Bronchial epithelial cell (primary cell): Measurements from ENCODE around the gene SHANK1. TPM values are rescaled to one million over a fixed set of nuclear protein-coding genes. Genes with fewer than 3 reads are reported as not detected.

Experiments used
- DNase-seq: peaks from one replicate; pipeline ENCODE4 v3.0.0-alpha.2; 2010; ENCODE audit warnings: low read depth
- FAIRE-seq: peaks from 2 replicates; lab custom pipeline; 2011; peaks lifted over from hg19 to GRCh38; lab: Jason Lieb, UNC
- H3K27me3 ChIP-seq: 2 replicates; pipeline ENCODE4 v1.5.1; 2011; ENCODE audit warnings: low read length; ENCODE audit not compliant: control insufficient read depth, insufficient read depth
- H3K36me3 ChIP-seq: 2 replicates; pipeline ENCODE4 v1.5.1; 2011; ENCODE audit warnings: low read length; ENCODE audit not compliant: control insufficient read depth, insufficient read depth
- H3K4me3 ChIP-seq: 2 replicates; pipeline ENCODE4 v1.5.1; 2011; ENCODE audit warnings: mild to moderate bottlenecking, low read depth, low read length, control low read depth
- total RNA-seq: library from RNA; depleted of rRNA; stranded (reverse); fragments of >200 nt; gene quantifications from 2 replicates; pipeline ENCODE4 v1.2.1, GENCODE V29; 2014
- TF ChIP-seq, protein P1 (sequence below): IDR thresholded peaks from 2 replicates; pipeline ENCODE4 v1.5.1; 2011; ENCODE audit warnings: mild to moderate bottlenecking, moderate library complexity, low read length, control low read depth, inconsistent platforms; ENCODE audit not compliant: insufficient read depth, severe bottlenecking

The SHANK1 gene
- total RNA-seq, 1 donor from 2014 or later = not detected

DNA sequence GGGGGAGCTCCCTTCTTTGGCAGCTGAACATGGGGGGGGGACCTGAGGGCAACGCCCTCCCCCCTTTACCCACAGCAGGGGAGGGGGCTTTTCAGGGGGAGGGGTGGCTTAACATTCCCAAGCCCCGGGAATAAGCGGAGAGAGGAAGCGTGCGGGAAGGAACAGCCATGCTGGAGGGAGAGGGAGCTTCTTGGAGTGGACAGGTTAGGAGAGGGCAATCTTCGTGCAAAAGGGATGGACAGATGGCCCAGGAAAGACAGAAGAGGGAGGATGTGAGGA, 59.6 kb downstream of the SHANK1 start:
- DNase-seq (no peak), FAIRE-seq (no peak)
- Histone ChIP-seq H3K4me3 (no peak overlapping the region), H3K27me3 (no peaks in the 10 kb centered on the region), H3K36me3 (no peaks in the 10 kb centered on the region)
- TF ChIP-seq, protein P1, sequence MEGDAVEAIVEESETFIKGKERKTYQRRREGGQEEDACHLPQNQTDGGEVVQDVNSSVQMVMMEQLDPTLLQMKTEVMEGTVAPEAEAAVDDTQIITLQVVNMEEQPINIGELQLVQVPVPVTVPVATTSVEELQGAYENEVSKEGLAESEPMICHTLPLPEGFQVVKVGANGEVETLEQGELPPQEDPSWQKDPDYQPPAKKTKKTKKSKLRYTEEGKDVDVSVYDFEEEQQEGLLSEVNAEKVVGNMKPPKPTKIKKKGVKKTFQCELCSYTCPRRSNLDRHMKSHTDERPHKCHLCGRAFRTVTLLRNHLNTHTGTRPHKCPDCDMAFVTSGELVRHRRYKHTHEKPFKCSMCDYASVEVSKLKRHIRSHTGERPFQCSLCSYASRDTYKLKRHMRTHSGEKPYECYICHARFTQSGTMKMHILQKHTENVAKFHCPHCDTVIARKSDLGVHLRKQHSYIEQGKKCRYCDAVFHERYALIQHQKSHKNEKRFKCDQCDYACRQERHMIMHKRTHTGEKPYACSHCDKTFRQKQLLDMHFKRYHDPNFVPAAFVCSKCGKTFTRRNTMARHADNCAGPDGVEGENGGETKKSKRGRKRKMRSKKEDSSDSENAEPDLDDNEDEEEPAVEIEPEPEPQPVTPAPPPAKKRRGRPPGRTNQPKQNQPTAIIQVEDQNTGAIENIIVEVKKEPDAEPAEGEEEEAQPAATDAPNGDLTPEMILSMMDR = no peak

DNA sequence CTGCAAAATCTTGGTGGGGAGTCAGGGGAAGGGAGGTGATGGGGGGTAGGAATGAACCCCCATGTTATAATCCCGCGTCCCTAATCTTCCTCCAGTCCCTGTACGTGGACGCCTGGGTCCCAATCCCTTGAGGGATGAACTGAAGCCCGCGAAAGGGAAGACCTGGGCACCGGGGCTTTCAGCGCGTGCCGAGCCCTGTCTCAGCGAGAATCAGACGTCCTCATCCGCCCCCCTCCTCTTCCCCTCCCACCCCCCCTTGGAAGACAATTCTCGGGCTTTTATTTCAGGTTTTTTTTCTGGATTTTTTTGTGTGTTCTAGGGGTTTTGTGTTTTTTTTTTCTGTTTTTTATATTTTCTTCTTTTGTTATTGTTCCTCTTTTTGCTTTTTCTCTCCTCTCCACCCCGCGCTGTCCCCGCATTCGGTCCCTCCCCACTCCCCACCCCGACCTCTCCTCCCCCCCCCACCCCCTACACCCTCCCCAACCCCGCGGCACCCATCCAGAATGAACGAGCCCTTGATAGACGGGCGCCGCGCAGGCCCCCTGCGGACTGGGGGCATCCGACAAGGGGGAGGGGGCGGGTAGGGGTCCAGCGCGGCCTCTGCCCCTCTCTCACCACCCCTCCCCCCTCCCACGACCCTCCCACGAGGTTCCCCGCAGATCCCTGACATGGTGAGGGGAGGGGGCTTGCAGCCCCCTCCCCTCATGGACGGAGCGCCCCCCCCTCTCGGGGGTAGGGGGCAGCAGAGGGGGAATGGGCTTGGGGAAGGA, 60.1 kb downstream of the SHANK1 start:
- H3K27me3 ChIP-seq = no peaks in the 10 kb centered on the region
- no peak overlapping the region for H3K4me3 ChIP-seq
- FAIRE-seq (no peak), DNase-seq (no peak)
- no peaks in the 10 kb centered on the region for H3K36me3 ChIP-seq
- TF ChIP-seq, protein P1 = no peak

DNA sequence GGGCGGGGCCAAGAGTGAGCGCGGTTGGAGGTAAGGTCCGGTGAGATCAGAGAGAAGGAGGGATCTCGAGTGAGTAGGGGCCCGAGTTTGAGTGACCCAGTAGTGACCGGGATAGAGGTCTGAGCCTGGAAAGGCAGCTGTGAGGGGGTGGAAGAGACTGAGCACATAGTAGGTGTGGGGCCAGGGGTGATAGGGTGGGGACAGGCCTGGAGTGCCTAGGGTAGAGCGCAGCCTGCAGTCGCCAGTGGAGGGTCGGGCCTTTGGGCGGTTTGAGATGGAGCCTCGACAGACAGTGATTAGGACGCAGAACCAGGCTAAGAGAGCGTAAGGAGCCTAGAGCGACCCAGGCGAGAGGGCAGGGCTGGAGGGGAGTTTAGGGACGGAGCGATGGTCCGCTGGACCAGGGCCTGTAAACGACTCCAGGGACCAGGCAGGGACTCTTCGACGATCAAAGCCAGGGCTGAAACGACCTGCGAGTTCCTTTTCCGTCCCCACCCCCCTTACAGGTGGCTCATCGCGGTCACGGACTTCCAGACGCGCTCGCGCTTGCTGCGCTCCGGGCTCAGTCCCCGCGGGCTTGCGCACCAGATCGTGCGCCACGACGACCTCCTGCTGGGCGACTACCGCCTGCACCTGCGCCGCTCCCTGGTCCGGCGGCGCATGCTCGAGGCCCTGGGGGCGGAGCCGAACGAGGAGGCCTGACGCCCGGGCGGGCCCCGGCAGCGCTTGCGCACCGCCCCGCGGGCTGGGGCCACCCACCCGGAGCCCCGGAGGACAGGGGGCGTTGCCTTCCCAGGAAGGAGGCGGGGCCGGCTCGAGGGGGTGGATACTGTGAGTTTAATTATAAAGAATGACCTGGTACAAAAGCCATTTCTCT, 60.9 kb downstream of the SHANK1 start:
- Histone ChIP-seq H3K27me3 (no peaks in the 10 kb centered on the region), H3K4me3 (peak overlapping the region; percentile 13), H3K36me3 (no peaks in the 10 kb centered on the region)
- TF ChIP-seq, protein P1 = no peak
- no peak for DNase-seq
- no peak for FAIRE-seq

DNA sequence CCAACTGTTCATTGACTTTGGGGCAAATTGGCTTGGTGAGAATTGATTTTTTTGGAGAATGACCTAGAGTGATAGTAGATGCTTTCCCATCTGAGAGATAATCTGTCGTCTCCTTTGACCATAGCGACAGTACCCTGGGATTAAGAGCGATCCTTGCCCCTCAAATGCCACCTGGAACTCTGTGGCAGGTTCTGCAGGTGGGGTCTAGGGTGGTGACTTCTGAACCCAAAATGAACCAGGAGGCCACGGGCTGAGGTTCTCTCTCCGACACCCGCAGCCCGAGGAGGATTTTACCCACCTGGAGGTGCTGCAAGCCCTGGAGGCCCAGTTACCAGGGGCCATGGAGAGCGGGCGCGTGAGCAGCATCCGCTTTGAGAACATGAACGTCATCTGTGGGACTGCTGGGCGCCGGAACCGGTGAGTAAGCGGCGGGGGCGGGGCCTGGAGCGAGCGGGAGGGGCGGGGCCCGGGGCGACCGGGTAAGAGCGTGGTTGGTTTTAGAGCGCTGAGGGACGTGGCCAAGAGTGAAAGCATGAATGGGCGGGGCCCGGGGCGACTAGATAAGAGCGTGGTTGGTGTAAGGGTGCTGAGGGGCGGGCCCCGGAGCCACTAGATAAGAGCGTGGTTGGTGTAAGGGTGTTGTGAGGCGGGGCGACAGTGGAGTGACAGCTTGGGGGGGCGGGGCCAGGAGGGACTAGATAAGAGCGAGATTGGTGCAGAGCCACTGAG, 61.7 kb downstream of the SHANK1 start:
- DNase-seq = peak; percentile 48
- no peak for FAIRE-seq
- Histone ChIP-seq H3K4me3 (peak overlapping the region; percentile 13), H3K27me3 (no peaks in the 10 kb centered on the region), H3K36me3 (no peaks in the 10 kb centered on the region)
- TF ChIP-seq, protein P1 = no peak

DNA sequence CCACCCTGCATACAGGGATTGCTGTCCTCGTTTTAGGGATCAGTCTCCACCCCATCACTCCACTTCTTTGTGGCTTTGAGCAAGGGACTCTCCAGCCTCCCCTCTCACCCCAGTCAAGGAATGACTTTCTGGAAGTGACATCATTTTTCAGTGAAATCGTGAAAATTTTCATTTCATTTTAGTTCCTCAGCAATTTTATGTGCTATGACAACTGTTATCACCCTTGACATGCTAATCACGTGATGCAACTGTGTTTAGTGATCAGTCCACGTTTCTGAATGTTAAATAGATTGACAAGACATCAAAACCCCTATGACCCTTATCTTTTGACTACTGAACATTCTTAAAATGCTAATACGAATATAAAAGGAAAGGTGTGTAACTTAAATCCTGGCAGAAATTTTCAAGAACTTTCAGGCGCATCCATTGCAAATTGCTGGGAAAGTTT, 62.4 kb downstream of the SHANK1 start:
- Histone ChIP-seq H3K4me3 (no peak overlapping the region), H3K36me3 (no peaks in the 10 kb centered on the region), H3K27me3 (no peaks in the 10 kb centered on the region)
- FAIRE-seq (no peak), DNase-seq (no peak)
- TF ChIP-seq, protein P1 = no peak
